Mucosa of descending colon (tissue), 3 donors: ENCODE results near the gene ITPKB. TPM values are rescaled to one million over a fixed set of nuclear protein-coding genes. Genes with fewer than 3 reads are reported as not detected.
"Not testable (repeated sequence)": the region's sequence is repeated elsewhere in the genome, so short reads cannot be mapped to it uniquely, and the experiment has no call there.

ENCODE experiments used
- ATAC-seq: fragments of 200-7000 bp; cut with Tn5 transposase; one replicate; pipeline ENCODE4 v1.9.1; 2020; ENCODE audit warnings: mild to moderate bottlenecking, moderate library complexity
- DNase-seq, 3 donors: peaks; one replicate each; pipeline ENCODE4 v3.0.0-alpha.2; 2020
- H3K36me3 ChIP-seq: fragments of 200-600 bp; one replicate; pipeline ENCODE4 v1.8.0; 2021; ENCODE audit warnings: low read depth, mild to moderate bottlenecking
- H3K4me1 ChIP-seq: fragments of 200-600 bp; one replicate; pipeline ENCODE4 v1.8.0; 2021; ENCODE audit warnings: low read depth, mild to moderate bottlenecking
- H3K4me3 ChIP-seq: fragments of 200-600 bp; one replicate; pipeline ENCODE4 v1.8.0; 2021; ENCODE audit warnings: mild to moderate bottlenecking
- H3K9me3 ChIP-seq: fragments of 200-600 bp; one replicate; pipeline ENCODE4 v1.8.0; 2021; ENCODE audit warnings: mild to moderate bottlenecking
- CTCF ChIP-seq: fragments of 200-600 bp; IDR thresholded peaks from one replicate; pipeline ENCODE4 v1.8.0; 2022; ENCODE audit warnings: antibody characterized with exemption, mild to moderate bottlenecking
- intact Hi-C, 2 donors: fragments of 100-400 bp; cut with DNase I in 1 of 2; cut with micrococcal nuclease in 1 of 2; formaldehyde crosslinking; loops; one replicate each; pipeline versions ENCODE4 v1.11.0 to v1.11.1; 2022; cut with DNase I, micrococcal nuclease
- total RNA-seq, 3 donors: library from RNA; stranded (reverse); fragmentation: NEBNext Ultra II Directional in 2 of 3; extraction: Animal tissue kit (Norgen Biotek cat#: 25700) in 2 of 3; gene quantifications; one replicate each; pipeline versions ENCODE4 v1.2.1 to v1.2.4, GENCODE V29; 2021 to 2023
- donor health status: DM: no; HTN: no; CAD: no; lungs with moderate emphysema.
- donor health status: DM: no; HTN: no; CAD: no.
- donor health status: DM: no; HTN: yes; CAD: no.

Gene ITPKB
- total RNA-seq, 3 donors from 2014 or later, result 9.5 to 90.3 (median 11.7) TPM

DNA sequence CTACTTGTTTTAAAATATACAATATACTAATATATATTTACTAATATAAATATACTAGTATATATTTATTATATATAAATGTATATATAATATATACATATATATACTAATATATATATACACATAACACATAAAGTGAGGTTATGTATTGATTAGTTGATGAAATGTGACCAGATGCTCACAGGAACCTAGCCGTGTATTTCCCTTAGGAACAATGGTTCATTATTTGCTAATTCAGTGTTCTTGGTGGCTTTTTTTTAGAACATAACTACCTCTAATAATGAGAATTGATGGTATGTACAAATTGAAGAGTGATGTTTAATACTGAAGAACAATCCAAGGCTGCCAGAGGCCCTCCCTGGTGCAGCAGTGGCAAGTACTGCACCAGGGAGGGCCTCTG is 37.9 kb upstream of the ITPKB start:
- H3K36me3 ChIP-seq, result no peaks in the 10 kb centered on the region
- H3K9me3 ChIP-seq, result no peaks in the 10 kb centered on the region
- intact Hi-C loops, result no loop called here
- no peak for ATAC-seq
- peaks cover 9% of the 10 kb centered on the region for H3K4me1 ChIP-seq
- no peak for DNase-seq
- no peak overlapping the region for H3K4me3 ChIP-seq
- no peak for TF ChIP-seq CTCF

DNA sequence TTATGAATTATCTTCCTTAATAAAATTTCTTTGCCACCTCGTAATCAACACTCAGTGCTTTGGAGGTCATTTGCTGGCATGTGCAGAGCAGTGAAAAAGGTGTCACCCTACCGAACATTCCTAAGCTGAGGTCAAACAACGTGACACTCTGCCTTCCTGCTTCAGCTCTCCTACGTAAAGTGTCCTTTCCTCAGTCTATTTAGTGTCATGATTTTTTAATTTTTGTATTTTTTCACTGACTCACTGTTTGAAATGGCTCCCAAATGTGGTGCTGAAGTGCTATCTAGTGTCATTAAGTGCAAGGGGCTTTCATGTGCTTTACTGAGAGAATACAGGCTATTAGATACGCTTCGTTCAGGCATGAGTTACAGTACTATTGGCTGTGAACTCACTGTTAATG is 37.0 kb upstream of the ITPKB start:
- intact Hi-C loops, result no loop called here
- peaks cover 9% of the 10 kb centered on the region for H3K4me1 ChIP-seq
- DNase-seq, result no peak
- H3K9me3 ChIP-seq, result no peaks in the 10 kb centered on the region
- no peak for ATAC-seq
- no peak overlapping the region for H3K4me3 ChIP-seq
- TF ChIP-seq CTCF, result no peak
- no peaks in the 10 kb centered on the region for H3K36me3 ChIP-seq

GRCh38 chr1:226772446-226773139 is 33.5 kb upstream of the ITPKB start:
- H3K4me1 ChIP-seq, result no peaks in the 10 kb centered on the region
- no peak for TF ChIP-seq CTCF
- no peak for DNase-seq
- intact Hi-C loops, result no loop called here
- no peak overlapping the region for H3K4me3 ChIP-seq
- H3K9me3 ChIP-seq, result no peaks in the 10 kb centered on the region
- H3K36me3 ChIP-seq, result no peaks in the 10 kb centered on the region
- ATAC-seq, result peak; percentile 25

DNA sequence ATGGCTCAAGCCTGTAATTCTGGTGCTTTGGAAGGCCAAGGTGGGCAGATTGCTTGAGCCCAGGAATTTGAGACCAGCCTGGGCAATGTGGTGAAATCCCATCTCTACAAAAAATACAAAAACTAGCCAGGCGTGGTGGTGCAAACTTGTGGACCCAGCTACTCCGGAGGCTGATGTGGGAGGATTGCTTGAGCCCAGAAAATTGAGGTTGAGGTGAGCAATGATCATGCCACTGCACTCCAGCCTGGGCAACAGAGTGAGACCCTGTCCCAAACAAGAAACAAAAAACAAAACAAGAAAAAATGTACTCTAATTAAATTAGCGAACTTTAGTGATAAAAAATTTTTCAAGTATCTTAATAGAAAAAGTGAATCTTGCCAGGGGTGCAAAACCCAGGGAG is 28.1 kb upstream of the ITPKB start:
- H3K4me1 ChIP-seq, DNase-seq, ATAC-seq, H3K9me3 ChIP-seq, H3K4me3 ChIP-seq, intact Hi-C loops, H3K36me3 ChIP-seq: not testable (repeated sequence)

DNA sequence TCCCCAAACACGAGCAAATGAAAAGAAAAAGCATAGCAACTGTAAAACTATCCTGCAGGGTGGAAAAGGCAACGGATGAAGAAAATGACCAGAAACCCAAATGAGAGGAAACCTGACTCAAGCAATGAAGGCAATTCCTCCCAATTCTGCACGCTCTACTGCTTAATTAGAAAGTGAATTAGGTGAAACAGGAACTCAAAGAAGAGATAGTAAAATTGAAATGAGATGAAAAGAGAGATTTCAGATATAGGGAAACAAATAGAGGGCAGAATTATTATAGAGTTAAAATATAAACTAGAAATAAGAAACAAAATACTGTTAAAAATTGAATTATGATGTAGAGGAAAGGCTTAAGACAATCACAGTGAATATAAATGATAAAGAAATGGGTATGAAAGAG is 27.5 kb upstream of the ITPKB start:
- ATAC-seq (no peak), DNase-seq (no peak)
- Histone ChIP-seq H3K9me3 (no peaks in the 10 kb centered on the region), H3K4me3 (no peak overlapping the region), H3K4me1 (no peaks in the 10 kb centered on the region), H3K36me3 (no peaks in the 10 kb centered on the region)
- intact Hi-C loops, result no loop called here
- TF ChIP-seq CTCF, result no peak

DNA sequence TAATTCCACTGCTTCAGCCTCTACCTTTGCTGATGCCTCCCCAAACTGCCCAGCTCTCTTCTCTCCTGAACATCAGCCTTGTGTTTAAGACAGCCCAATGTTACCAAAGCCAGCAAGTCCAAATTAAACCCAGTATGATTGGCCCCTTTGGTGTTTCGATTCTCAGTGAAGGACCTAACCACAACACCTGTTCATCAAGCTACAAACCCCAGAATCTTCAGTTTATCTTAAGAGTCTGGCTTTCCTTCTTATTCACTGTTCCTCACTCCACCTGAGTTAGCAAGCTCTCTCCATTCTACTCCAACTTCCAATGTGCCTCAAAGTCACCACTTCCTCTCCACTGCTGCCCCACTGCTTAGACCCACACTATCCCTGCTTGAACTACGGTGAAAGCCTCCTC is 25.5 kb upstream of the ITPKB start:
- Histone ChIP-seq H3K36me3 (no peaks in the 10 kb centered on the region), H3K4me3 (no peak overlapping the region), H3K4me1 (no peaks in the 10 kb centered on the region), H3K9me3 (no peaks in the 10 kb centered on the region)
- no peak for TF ChIP-seq CTCF
- DNase-seq (no peak), ATAC-seq (no peak)
- intact Hi-C loops, result no loop called here
